ENCODE results near the gene SNCA.

Gene SNCA

DNA sequence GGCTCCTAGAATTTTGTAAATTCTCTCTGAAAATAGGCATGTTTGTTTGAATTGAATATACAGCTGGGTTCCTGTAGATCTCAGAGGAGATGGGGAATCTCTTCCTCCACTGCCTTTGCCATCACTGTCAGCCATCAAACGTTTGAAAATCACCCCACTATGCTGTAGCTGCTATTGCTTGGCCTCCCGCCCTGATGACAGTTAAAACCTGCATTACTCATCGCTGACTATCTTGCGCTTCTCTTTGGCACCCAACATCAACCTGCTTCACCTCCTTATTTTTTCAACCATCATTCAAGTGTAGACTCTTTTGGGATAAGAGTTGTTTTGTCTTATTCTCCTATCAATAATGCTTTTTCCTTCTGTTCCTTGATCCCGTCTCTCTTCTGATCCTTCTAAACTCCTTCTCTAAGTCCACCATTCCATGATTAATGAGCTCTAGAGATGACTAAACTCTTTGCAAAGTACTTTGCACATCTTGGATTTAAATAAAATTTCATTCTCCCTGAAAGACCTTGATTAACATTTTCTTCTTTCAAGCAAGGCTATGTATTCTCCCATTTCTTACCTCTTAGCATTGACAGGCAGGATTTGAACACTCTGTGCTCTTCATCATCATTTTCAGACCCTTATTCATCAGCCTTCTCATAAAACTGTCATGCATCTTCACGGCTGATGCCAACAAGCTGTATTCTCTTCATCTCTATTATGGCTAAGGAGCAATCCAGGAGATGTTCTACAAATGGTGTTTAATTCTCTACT is 133.0 kb downstream of the SNCA start:
- TF ChIP-seq CTCF (IDR thresholded peaks at IDR 0.05; ENCODE audit: borderline replicate concordance, insufficient read depth, low read depth, low read length) = no peak
- no peak overlapping the region for H3K4me3 ChIP-seq (ENCODE audit: low read depth, low read length)

- TF ChIP-seq CTCF (IDR thresholded peaks at IDR 0.05; ENCODE audit: borderline replicate concordance, insufficient read depth, low read depth, low read length) = no peak
- H3K4me3 ChIP-seq (ENCODE audit: low read depth, low read length) = no peak overlapping the region
Measured at GRCh38 chr4:89700766-89701423, 136.1 kb downstream of the SNCA start.

DNA sequence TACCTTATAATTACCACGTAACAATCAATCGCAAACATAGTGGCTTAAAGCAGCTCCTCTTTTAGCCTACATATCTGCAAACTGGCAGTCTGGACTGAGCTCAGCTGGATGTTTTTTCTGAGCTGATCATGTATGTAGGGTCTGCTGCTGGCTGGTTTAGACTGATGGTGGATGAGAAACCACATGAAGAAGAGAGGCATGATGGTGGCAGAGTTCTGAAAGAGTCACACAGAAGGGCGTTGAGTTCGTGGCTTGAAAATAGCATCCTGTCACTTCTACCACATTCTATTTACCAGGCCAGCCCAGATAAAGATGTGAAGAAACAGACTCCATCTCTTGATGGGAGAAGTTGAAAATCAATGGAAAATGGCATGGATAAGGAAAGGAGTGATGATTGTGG is 151.3 kb downstream of the SNCA start:
- no peak overlapping the region for H3K4me3 ChIP-seq (ENCODE audit: low read depth, low read length)
- TF ChIP-seq CTCF (IDR thresholded peaks at IDR 0.05; ENCODE audit: borderline replicate concordance, insufficient read depth, low read depth, low read length) = no peak

- H3K4me3 ChIP-seq (ENCODE audit: low read depth, low read length) = no peak overlapping the region
- no peak for TF ChIP-seq CTCF (IDR thresholded peaks at IDR 0.05; ENCODE audit: borderline replicate concordance, insufficient read depth, low read depth, low read length)
Measured at GRCh38 chr4:89685277-89685676, 151.7 kb downstream of the SNCA start.

DNA sequence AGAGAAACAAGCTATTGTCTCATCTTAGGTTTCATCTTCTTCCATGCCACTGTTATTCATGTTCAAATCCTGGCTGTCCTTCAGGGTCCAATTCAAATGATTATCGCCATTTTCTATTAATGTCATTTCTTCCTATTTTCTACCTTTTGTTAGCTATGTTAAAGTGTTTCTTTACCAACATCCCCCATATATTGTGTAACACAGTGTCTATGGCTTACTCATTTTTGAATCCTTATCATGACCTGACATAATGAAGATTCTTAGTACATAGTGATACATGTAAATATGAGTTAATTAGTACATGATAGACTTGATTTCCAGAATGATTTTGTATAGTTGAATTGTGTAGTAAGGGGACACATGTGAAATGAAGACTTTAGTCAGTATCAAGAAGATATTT is 152.4 kb downstream of the SNCA start:
- no peak for TF ChIP-seq CTCF (IDR thresholded peaks at IDR 0.05; ENCODE audit: borderline replicate concordance, insufficient read depth, low read depth, low read length)
- no peak overlapping the region for H3K4me3 ChIP-seq (ENCODE audit: low read depth, low read length)

- H3K4me3 ChIP-seq (ENCODE audit: low read depth, low read length) = no peak overlapping the region
- TF ChIP-seq CTCF (IDR thresholded peaks at IDR 0.05; ENCODE audit: borderline replicate concordance, insufficient read depth, low read depth, low read length) = no peak
Measured at GRCh38 chr4:89682808-89683207, 154.2 kb downstream of the SNCA start.

- H3K4me3 ChIP-seq (ENCODE audit: low read depth, low read length) = no peak overlapping the region
- no peak for TF ChIP-seq CTCF (IDR thresholded peaks at IDR 0.05; ENCODE audit: borderline replicate concordance, insufficient read depth, low read depth, low read length)
Measured at GRCh38 chr4:89681671-89682070, 155.3 kb downstream of the SNCA start.

Data from GM12875 (cell line).